ENCODE results near the gene GRIN2C.
"Not testable (repeated sequence)": the region's sequence is repeated elsewhere in the genome, so short reads cannot be mapped to it uniquely, and the experiment has no call there.

DNA sequence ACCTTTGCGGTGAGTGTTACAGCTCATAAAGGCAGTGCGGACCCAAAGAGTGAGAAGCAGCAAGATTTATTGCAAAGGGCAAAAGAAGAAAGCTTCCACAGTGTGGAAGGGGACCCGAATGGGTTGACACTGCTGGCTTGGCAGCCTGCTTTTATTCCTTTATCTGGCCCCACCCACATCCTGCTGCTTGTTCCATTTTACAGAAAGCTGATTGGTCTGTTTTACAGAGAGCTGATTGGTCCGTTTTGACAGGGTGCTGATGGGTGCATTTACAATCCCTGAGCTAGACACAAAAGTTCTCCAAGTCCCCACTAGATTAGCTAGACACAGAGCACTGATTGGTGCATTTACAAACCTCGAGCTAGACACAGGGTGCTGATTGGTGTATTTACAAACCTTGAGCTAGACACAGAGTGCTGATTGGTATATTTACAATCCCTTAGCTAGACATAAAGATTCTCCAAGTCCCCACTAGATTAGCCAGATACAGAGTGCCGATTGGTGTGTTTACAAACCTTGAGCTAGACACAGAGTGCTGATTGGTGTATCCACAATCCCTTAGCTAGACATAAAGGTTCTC, 46.6 kb upstream of the GRIN2C start:
- TF ChIP-seq, protein P1, sequence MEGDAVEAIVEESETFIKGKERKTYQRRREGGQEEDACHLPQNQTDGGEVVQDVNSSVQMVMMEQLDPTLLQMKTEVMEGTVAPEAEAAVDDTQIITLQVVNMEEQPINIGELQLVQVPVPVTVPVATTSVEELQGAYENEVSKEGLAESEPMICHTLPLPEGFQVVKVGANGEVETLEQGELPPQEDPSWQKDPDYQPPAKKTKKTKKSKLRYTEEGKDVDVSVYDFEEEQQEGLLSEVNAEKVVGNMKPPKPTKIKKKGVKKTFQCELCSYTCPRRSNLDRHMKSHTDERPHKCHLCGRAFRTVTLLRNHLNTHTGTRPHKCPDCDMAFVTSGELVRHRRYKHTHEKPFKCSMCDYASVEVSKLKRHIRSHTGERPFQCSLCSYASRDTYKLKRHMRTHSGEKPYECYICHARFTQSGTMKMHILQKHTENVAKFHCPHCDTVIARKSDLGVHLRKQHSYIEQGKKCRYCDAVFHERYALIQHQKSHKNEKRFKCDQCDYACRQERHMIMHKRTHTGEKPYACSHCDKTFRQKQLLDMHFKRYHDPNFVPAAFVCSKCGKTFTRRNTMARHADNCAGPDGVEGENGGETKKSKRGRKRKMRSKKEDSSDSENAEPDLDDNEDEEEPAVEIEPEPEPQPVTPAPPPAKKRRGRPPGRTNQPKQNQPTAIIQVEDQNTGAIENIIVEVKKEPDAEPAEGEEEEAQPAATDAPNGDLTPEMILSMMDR (IDR thresholded peaks at IDR 0.05): not testable (repeated sequence)
- not testable (repeated sequence) for TF ChIP-seq POLR2A (IDR thresholded peaks at IDR 0.05)
